Nephron (organoid): Measurements from ENCODE around the gene SYNE2.
A peak's percentile ranks its signal among the peaks of the same experiment; 100 is the strongest.

Experiments used
- H3K27ac Mint-ChIP-seq, 3 experiments: 2 replicates each; pipeline ENCODE4 v1.8.0; 2020; ENCODE audit warnings: mixed read lengths in 3 of 3, mild to moderate bottlenecking in 2 of 3, moderate library complexity in 1 of 3
- H3K27me3 Mint-ChIP-seq: 2 replicates; pipeline ENCODE4 v1.8.0; 2021; ENCODE audit warnings: low read depth, mild to moderate bottlenecking, moderate library complexity, mixed read lengths
- H3K36me3 Mint-ChIP-seq: 2 replicates; pipeline ENCODE4 v1.8.0; 2020; ENCODE audit warnings: low read depth, mixed read lengths
- H3K4me1 Mint-ChIP-seq: 2 replicates; pipeline ENCODE4 v1.8.0; 2020; ENCODE audit warnings: mixed read lengths
- H3K4me3 Mint-ChIP-seq, 3 experiments: 2 replicates each; pipeline ENCODE4 v1.8.0; 2020; ENCODE audit warnings: mild to moderate bottlenecking in 3 of 3, mixed read lengths in 3 of 3, moderate library complexity in 2 of 3
- H3K9me3 Mint-ChIP-seq: 2 replicates; pipeline ENCODE4 v1.8.0; 2020; ENCODE audit warnings: mixed read lengths
- TF ChIP-seq, protein P1 (sequence below), 3 experiments: fragments of 200-600 bp; sonication (generic); IDR thresholded peaks; one replicate each; pipeline ENCODE4 v1.5.0; 2021; ENCODE audit warnings: antibody characterized with exemption in 3 of 3; ENCODE audit not compliant: unreplicated experiment in 3 of 3

SYNE2 gene

DNA sequence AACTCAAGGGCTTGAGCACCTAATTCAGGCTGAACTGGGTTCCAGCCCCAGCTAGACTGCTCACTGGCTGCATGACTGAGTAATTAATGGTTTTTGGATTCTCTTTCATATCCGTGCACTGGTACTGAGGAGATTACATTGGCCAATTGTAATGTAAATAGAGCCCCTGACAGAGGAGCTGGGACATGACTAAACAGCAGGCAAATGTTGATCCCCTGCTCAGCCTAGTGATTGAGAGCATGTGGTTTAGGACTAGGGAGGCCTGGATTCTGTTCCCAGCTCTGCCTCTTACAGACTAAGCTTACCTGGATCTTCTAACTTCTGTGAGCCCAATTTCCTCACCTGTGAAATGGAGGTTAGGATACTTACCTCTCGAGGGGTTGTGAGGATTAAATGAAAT lies 237.1 kb downstream of the SYNE2 start:
- H3K27ac Mint-ChIP-seq = peak overlapping the region in 1 of 3 experiments; percentile 20
- H3K27me3 Mint-ChIP-seq = no peaks in the 10 kb centered on the region
- H3K4me1 Mint-ChIP-seq = no peaks in the 10 kb centered on the region
- H3K36me3 Mint-ChIP-seq = peaks cover 24% of the 10 kb centered on the region
- TF ChIP-seq, protein P1, sequence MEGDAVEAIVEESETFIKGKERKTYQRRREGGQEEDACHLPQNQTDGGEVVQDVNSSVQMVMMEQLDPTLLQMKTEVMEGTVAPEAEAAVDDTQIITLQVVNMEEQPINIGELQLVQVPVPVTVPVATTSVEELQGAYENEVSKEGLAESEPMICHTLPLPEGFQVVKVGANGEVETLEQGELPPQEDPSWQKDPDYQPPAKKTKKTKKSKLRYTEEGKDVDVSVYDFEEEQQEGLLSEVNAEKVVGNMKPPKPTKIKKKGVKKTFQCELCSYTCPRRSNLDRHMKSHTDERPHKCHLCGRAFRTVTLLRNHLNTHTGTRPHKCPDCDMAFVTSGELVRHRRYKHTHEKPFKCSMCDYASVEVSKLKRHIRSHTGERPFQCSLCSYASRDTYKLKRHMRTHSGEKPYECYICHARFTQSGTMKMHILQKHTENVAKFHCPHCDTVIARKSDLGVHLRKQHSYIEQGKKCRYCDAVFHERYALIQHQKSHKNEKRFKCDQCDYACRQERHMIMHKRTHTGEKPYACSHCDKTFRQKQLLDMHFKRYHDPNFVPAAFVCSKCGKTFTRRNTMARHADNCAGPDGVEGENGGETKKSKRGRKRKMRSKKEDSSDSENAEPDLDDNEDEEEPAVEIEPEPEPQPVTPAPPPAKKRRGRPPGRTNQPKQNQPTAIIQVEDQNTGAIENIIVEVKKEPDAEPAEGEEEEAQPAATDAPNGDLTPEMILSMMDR (IDR thresholded peaks at IDR 0.05; ENCODE audit: unreplicated experiment in 3 of 3) = no peak
- H3K9me3 Mint-ChIP-seq = no peaks in the 10 kb centered on the region
- H3K4me3 Mint-ChIP-seq = no peak overlapping the region

DNA sequence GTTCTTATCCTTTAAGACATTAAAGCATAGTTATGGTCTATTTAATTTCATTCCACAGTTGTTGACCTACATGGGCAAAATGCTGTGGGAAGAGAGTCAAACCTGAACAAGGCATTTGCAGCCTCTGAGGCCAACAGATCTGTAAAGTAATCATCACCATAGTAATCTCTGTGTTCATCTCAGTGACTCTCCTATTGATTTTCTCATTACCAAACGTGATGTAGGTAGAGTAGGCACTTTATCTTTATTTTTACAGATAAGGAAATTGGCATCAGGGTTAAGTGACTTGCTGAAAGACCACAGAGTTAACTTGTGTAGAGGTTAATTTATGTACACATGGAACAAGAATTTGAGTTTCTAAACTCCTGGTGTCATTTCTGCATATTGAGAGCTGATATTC lies 238.4 kb downstream of the SYNE2 start:
- no peaks in the 10 kb centered on the region for H3K27me3 Mint-ChIP-seq
- TF ChIP-seq, protein P1 (IDR thresholded peaks at IDR 0.05; ENCODE audit: unreplicated experiment in 3 of 3) = no peak
- H3K4me3 Mint-ChIP-seq = no peak overlapping the region
- H3K9me3 Mint-ChIP-seq = no peaks in the 10 kb centered on the region
- no peaks in the 10 kb centered on the region for H3K4me1 Mint-ChIP-seq
- H3K27ac Mint-ChIP-seq = peak overlapping the region in 2 of 3 experiments; percentile 73 to 83
- peaks cover 18% of the 10 kb centered on the region for H3K36me3 Mint-ChIP-seq

DNA sequence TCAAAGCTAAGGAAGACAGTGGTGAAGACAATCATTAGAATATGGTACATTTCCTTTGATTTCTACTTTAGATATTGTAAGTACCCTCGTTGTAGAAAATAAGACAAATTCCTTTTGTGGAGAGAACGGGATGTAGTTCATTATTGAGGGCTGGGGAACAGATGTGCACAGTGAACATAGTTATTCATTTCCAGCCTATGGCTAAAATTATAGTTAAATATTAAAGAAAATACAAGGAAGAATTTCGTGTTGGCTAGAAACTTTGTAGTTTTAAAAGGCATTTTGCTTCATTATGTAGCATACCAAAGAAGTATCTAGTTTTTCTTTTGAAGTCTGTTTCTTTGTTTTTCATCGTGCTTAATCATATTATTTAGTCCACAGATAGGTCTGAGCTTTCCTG lies 239.5 kb downstream of the SYNE2 start:
- no peaks in the 10 kb centered on the region for H3K27me3 Mint-ChIP-seq
- H3K27ac Mint-ChIP-seq = peak overlapping the region; percentile 72 to 83 (median 73)
- H3K9me3 Mint-ChIP-seq = no peaks in the 10 kb centered on the region
- H3K36me3 Mint-ChIP-seq = peaks cover 21% of the 10 kb centered on the region
- TF ChIP-seq, protein P1 (IDR thresholded peaks at IDR 0.05; ENCODE audit: unreplicated experiment in 3 of 3) = no peak
- no peaks in the 10 kb centered on the region for H3K4me1 Mint-ChIP-seq
- H3K4me3 Mint-ChIP-seq = no peak overlapping the region

DNA sequence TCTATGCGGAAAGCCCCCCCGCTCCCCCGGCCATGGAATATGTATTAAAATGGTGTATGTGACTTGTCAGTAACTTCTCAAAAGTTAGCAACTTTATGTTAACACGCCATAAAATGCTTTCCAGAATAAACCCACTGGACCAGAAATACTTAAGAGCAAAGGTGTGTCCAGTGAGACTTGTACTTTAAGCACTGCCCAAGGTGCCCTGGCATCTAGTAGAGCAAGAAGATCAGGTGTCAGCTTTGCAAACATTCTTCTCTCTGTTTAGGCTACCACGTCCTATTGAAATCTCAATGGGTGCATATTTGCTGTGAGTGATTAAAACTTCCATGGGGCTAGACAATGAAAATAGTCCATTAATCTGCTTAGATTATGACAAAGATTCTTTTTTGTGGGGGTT lies 240.1 kb downstream of the SYNE2 start:
- TF ChIP-seq, protein P1 (IDR thresholded peaks at IDR 0.05; ENCODE audit: unreplicated experiment in 3 of 3) = no peak
- no peak overlapping the region for H3K4me3 Mint-ChIP-seq
- no peaks in the 10 kb centered on the region for H3K9me3 Mint-ChIP-seq
- H3K4me1 Mint-ChIP-seq = no peaks in the 10 kb centered on the region
- H3K27ac Mint-ChIP-seq = peak overlapping the region; percentile 72 to 83 (median 73)
- H3K36me3 Mint-ChIP-seq = peaks cover 24% of the 10 kb centered on the region
- no peaks in the 10 kb centered on the region for H3K27me3 Mint-ChIP-seq

DNA sequence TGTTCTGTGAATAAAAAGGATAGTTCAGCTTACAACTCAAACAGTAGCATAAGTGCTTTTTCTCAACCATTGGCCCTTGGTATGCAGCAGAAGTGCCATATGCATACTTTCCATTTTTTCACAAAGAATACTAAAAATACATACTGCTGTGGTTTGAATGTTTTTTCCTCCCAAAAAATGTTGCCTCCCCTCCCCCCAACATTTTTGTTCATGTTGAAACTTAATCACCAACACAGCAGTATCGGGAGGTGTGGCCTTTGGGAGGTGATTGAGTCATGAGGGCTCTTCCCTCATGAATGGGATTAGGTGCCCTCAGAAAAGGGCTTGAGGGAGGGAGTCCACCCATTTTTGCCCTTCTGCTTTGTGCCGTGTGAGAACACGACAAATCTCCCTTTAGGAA lies 242.8 kb downstream of the SYNE2 start:
- no peaks in the 10 kb centered on the region for H3K27me3 Mint-ChIP-seq
- peaks cover 28% of the 10 kb centered on the region for H3K36me3 Mint-ChIP-seq
- H3K4me3 Mint-ChIP-seq = no peak overlapping the region
- H3K4me1 Mint-ChIP-seq = no peaks in the 10 kb centered on the region
- H3K27ac Mint-ChIP-seq = no peak overlapping the region
- TF ChIP-seq, protein P1 (IDR thresholded peaks at IDR 0.05; ENCODE audit: unreplicated experiment in 3 of 3) = no peak
- H3K9me3 Mint-ChIP-seq = no peaks in the 10 kb centered on the region

DNA sequence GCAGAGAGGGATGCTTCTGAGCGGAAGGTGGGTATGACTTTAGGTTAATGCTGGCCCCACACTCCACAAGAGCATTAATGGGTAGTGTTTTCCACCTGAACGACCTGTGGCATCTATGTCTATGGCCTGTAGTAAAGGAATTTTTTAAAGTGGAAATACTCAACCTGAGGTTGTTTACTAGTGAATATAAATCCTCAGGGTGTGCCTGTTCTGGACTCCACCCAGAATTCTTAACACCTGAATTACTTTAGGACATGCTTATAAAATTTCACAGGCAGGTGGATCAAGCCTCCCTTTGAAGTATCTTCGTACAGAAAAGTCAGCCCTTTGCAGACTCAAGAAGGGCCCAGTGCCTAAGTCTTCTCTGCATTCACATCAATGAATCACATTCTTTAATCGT lies 245.3 kb downstream of the SYNE2 start:
- Mint-ChIP-seq H3K36me3 (peaks cover 42% of the 10 kb centered on the region), H3K4me1 (no peaks in the 10 kb centered on the region), H3K27ac (peak overlapping the region; percentile 3 to 59 (median 44)), H3K9me3 (no peaks in the 10 kb centered on the region), H3K4me3 (no peak overlapping the region), H3K27me3 (no peaks in the 10 kb centered on the region)
- TF ChIP-seq, protein P1 (IDR thresholded peaks at IDR 0.05; ENCODE audit: unreplicated experiment in 3 of 3) = no peak
